Activated effector memory CD4-positive, alpha-beta T cell treated with Interleukin-2 at 50 U/mL for 16 hours (primary cell): ENCODE data around the gene TMEM255B.
"Not testable (repeated sequence)": the region's sequence is repeated elsewhere in the genome, so short reads cannot be mapped to it uniquely, and the experiment has no call there.

ENCODE experiments used
- DNase-seq: peaks from one replicate; pipeline ENCODE4 v3.0.0-alpha.2; 2020

Gene TMEM255B

GRCh38 chr13:113791226-113791625 lies 32.2 kb downstream of the TMEM255B start:
- DNase-seq, result no peak

GRCh38 chr13:113791761-113792160 lies 32.7 kb downstream of the TMEM255B start:
- DNase-seq, result no peak

- no peak for DNase-seq
These were observed 33.3 kb downstream of the TMEM255B start for GRCh38 chr13:113792236-113792770.

GRCh38 chr13:113792886-113793717 lies 34.1 kb downstream of the TMEM255B start:
- no peak for DNase-seq

GRCh38 chr13:113793718-113794085 lies 34.7 kb downstream of the TMEM255B start:
- no peak for DNase-seq

- no peak for DNase-seq
These were observed 35.1 kb downstream of the TMEM255B start for GRCh38 chr13:113794086-113794485.

- no peak for DNase-seq
These were observed 35.7 kb downstream of the TMEM255B start for GRCh38 chr13:113794764-113795173.

GRCh38 chr13:113795362-113795761 lies 36.3 kb downstream of the TMEM255B start:
- not testable (repeated sequence) for DNase-seq

GRCh38 chr13:113796211-113796963 lies 37.4 kb downstream of the TMEM255B start:
- no peak for DNase-seq

- DNase-seq, result no peak
These were observed 38.1 kb downstream of the TMEM255B start for GRCh38 chr13:113796964-113797676.

GRCh38 chr13:113798200-113798811 lies 39.3 kb downstream of the TMEM255B start:
- no peak for DNase-seq

- DNase-seq, result no peak
These were observed 41.5 kb downstream of the TMEM255B start for GRCh38 chr13:113800576-113800926.

GRCh38 chr13:113801289-113801961 lies 42.4 kb downstream of the TMEM255B start:
- DNase-seq, result no peak

GRCh38 chr13:113802090-113802531 lies 43.1 kb downstream of the TMEM255B start:
- DNase-seq, result no peak

- DNase-seq, result no peak
These were observed 43.7 kb downstream of the TMEM255B start for GRCh38 chr13:113802761-113803160.

GRCh38 chr13:113803409-113804016 lies 44.5 kb downstream of the TMEM255B start:
- DNase-seq, result no peak

GRCh38 chr13:113804017-113804702 lies 45.1 kb downstream of the TMEM255B start:
- no peak for DNase-seq

GRCh38 chr13:113804703-113805430 lies 45.8 kb downstream of the TMEM255B start:
- no peak for DNase-seq

GRCh38 chr13:113805431-113806103 lies 46.5 kb downstream of the TMEM255B start:
- DNase-seq, result no peak

GRCh38 chr13:113806104-113806471 lies 47.1 kb downstream of the TMEM255B start:
- no peak for DNase-seq
